Fibroblast of pulmonary artery (primary cell): ENCODE measurements around the gene UNC5C.
A peak's percentile ranks its signal among the peaks of the same experiment; 100 is the strongest.

Experiments
- DNase-seq: peaks from one replicate; pipeline ENCODE4 v3.0.0-alpha.2; 2010; ENCODE audit warnings: low read depth
- H3K4me3 ChIP-seq: replicated peaks from 2 replicates; pipeline ENCODE4 v1.5.1; 2011; ENCODE audit warnings: low read depth, mild to moderate bottlenecking, control low read depth, low read length, moderate library complexity
- TF ChIP-seq, protein P1 (sequence below): IDR thresholded peaks from 2 replicates; pipeline ENCODE4 v1.5.1; 2011; ENCODE audit warnings: mild to moderate bottlenecking, control low read depth, low read length, inconsistent platforms; ENCODE audit errors: missing control alignments

Gene UNC5C

DNA sequence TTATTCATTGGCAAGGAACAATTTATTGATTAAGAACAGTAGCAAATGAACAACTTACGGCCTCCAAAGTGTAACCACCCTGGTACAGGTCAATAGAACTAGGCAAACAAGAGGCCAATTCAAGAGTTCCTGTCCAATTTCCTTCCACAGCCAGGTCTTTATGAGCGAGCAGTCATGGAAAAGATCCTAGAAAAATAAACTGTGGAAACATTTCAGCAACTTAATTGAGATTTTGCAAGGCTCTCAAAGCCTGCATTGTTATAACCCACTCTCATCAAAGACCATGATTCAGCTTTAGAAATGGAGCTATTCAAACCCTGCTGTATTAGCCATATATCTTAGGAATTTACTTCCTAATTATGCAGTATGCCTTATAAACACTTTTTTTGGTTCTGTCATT, 43.6 kb downstream of the UNC5C start:
- DNase-seq: peak; percentile 51
- TF ChIP-seq, protein P1, sequence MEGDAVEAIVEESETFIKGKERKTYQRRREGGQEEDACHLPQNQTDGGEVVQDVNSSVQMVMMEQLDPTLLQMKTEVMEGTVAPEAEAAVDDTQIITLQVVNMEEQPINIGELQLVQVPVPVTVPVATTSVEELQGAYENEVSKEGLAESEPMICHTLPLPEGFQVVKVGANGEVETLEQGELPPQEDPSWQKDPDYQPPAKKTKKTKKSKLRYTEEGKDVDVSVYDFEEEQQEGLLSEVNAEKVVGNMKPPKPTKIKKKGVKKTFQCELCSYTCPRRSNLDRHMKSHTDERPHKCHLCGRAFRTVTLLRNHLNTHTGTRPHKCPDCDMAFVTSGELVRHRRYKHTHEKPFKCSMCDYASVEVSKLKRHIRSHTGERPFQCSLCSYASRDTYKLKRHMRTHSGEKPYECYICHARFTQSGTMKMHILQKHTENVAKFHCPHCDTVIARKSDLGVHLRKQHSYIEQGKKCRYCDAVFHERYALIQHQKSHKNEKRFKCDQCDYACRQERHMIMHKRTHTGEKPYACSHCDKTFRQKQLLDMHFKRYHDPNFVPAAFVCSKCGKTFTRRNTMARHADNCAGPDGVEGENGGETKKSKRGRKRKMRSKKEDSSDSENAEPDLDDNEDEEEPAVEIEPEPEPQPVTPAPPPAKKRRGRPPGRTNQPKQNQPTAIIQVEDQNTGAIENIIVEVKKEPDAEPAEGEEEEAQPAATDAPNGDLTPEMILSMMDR: no peak
- no peak overlapping the region for H3K4me3 ChIP-seq

- TF ChIP-seq, protein P1: no peak
- no peak overlapping the region for H3K4me3 ChIP-seq
- DNase-seq: no peak
Observed at GRCh38 chr4:95504501-95504900, 44.3 kb downstream of the UNC5C start.

DNA sequence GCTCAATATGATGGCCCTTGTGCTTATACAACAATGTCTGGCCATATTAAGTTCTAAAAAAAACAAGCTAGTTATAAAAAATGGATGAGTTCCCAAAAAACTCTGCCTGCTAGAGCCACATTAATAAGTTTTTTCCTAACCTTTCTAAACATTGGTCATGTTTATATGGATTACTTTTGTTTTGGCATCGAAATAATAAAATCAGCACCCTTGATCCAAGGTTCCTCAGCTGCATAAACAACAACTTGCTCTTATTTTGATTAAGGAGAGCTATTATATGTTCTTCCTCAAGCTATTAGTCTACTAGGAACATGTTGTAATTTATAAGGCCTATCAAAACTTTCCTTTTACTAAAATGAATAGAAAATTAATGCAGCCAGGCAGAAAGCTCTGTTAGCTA, 48.4 kb downstream of the UNC5C start:
- TF ChIP-seq, protein P1: no peak
- DNase-seq: no peak
- no peak overlapping the region for H3K4me3 ChIP-seq

GRCh38 chr4:95499291-95499696, 49.5 kb downstream of the UNC5C start:
- DNase-seq: no peak
- H3K4me3 ChIP-seq: no peak overlapping the region
- TF ChIP-seq, protein P1: no peak

- no peak for DNase-seq
- H3K4me3 ChIP-seq: no peak overlapping the region
- TF ChIP-seq, protein P1: no peak
Observed at GRCh38 chr4:95494186-95494585, 54.6 kb downstream of the UNC5C start.

DNA sequence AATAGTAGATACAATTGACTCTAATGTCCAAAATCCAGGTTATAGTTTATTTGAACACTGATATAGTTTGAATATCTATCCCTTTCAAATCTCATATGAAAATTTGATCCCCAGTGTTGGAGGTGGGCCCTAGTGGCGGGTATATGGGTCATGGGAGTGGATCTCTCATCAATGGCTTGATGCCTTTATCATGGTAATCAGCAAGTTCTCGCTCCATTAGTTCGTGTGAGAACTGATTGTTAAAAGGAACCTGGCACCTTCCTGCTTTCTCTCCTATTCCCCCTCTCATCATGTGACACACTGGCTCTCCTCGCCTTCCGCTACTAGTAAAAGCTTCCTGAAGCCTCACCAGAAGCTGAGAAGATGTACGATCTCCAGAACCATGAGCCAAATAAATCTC, 70.1 kb downstream of the UNC5C start:
- no peak for DNase-seq
- no peak overlapping the region for H3K4me3 ChIP-seq
- TF ChIP-seq, protein P1: no peak

GRCh38 chr4:95476121-95476520, 72.7 kb downstream of the UNC5C start:
- TF ChIP-seq, protein P1: no peak
- no peak for DNase-seq
- no peak overlapping the region for H3K4me3 ChIP-seq
